GM12878 (cell line): Measurements from ENCODE around the gene GMDS. TPM values are rescaled to one million over a fixed set of nuclear protein-coding genes. Genes with fewer than 3 reads are reported as not detected.

Source experiments
- ATAC-seq: fragments of 200-7000 bp; cut with Tn5 transposase; 3 replicates; pipeline ENCODE4 v1.9.1; 2020; ENCODE audit warnings: mild to moderate bottlenecking, moderate library complexity
- BruUV-seq: library from RNA; stranded (reverse); fragments of 400-500 nt; replicated peaks from 2 replicates; lab custom pipeline; 2021; lab: Mats Ljungman, UMichigan
- CTCF ChIA-PET: fragments of 300-600 bp; sonication (Branson Sonifier 250); formaldehyde crosslinking; extraction: SDS; loops from one replicate; lab custom pipeline; 2021; ENCODE audit warnings: inconsistent platforms; lab: Yijun Ruan, JAX
- POLR2A ChIA-PET: fragments of 350-600 bp; formaldehyde crosslinking; extraction: SDS; loops from one replicate; lab custom pipeline; 2021; ENCODE audit warnings: inconsistent platforms; lab: Charles Lee
- RAD21 ChIA-PET: fragments of 300-600 bp; sonication (Branson Sonifier 250); formaldehyde crosslinking; loops from one replicate; lab custom pipeline; 2023; ENCODE audit warnings: antibody characterized with exemption; ENCODE audit not compliant: unreplicated experiment; lab: Charles Lee
- SMC1A ChIA-PET: fragments of 300-600 bp; sonication (Branson Sonifier 250); formaldehyde crosslinking; loops from one replicate; lab custom pipeline; 2023; ENCODE audit not compliant: unreplicated experiment, uncharacterized antibody; lab: Charles Lee
- DNase-seq: peaks from one replicate; pipeline ENCODE4 v3.0.0-alpha.2; 2011; ENCODE audit warnings: low read depth, low spot score
- FAIRE-seq: peaks from 3 replicates; lab custom pipeline; 2011; peaks lifted over from hg19 to GRCh38; lab: Jason Lieb, UNC
- H2AFZ ChIP-seq: 2 replicates; pipeline ENCODE4 v1.6.0; 2011; ENCODE audit warnings: low read depth, low read length, control low read depth; ENCODE audit not compliant: control insufficient read depth
- H3K27ac ChIP-seq: 2 replicates; pipeline ENCODE4 v1.5.1; 2011; ENCODE audit warnings: control low read depth; ENCODE audit not compliant: control insufficient read depth, insufficient read depth
- H3K27me3 ChIP-seq, 2 experiments: replicated peaks in 1 of 2; 2 replicates each; pipeline versions ENCODE4 v1.6.0 to v1.6.1; 2011; ENCODE audit warnings: low read length in 1 of 2; ENCODE audit not compliant: control insufficient read depth in 2 of 2, insufficient read depth in 2 of 2
- H3K36me3 ChIP-seq, 2 experiments: 2 replicates each; pipeline ENCODE4 v1.5.1; 2011; ENCODE audit warnings: low read length in 1 of 2; ENCODE audit not compliant: control insufficient read depth in 2 of 2, insufficient read depth in 2 of 2
- H3K4me1 ChIP-seq: 2 replicates; pipeline ENCODE4 v1.6.1; 2011; ENCODE audit warnings: mild to moderate bottlenecking, low read length, moderate library complexity, mixed read lengths; ENCODE audit not compliant: control insufficient read depth, insufficient read depth
- H3K4me2 ChIP-seq: 2 replicates; pipeline ENCODE4 v1.6.0; 2011; ENCODE audit warnings: control low read depth; ENCODE audit not compliant: control insufficient read depth, insufficient read depth
- H3K4me3 ChIP-seq: fragments of 200-600 bp; sonication (generic); 2 replicates; pipeline ENCODE4 v1.5.1; 2016
- H3K79me2 ChIP-seq: 2 replicates; pipeline ENCODE4 v1.6.0; 2011; ENCODE audit warnings: low read length; ENCODE audit not compliant: control insufficient read depth, insufficient read depth
- H3K9ac ChIP-seq: 2 replicates; pipeline ENCODE4 v1.8.0; 2011; ENCODE audit warnings: low read length, control low read depth, mixed read lengths; ENCODE audit not compliant: control insufficient read depth, insufficient read depth
- H3K9me3 ChIP-seq: replicated peaks from 3 replicates; pipeline ENCODE4 v1.5.1; 2011; ENCODE audit warnings: mild to moderate bottlenecking, low read length; ENCODE audit not compliant: control insufficient read depth, insufficient read depth
- H4K20me1 ChIP-seq: 2 replicates; pipeline ENCODE4 v1.6.0; 2011; ENCODE audit not compliant: control insufficient read depth, insufficient read depth
- CBX5 ChIP-seq: sonication (generic); IDR thresholded peaks from 2 replicates; pipeline ENCODE4 v1.6.1; 2016; ENCODE audit warnings: low read depth, moderate library complexity, mild to moderate bottlenecking, inconsistent platforms
- CTCF ChIP-seq, 3 experiments: IDR thresholded peaks in 2 of 3; conservative IDR thresholded peaks in 1 of 3; 2 replicates each; pipeline ENCODE4 v1.5.1; 2011; ENCODE audit warnings: low read depth in 3 of 3, low read length in 3 of 3, mild to moderate bottlenecking in 3 of 3, control low read depth in 2 of 3, moderate library complexity in 2 of 3, inconsistent platforms in 1 of 3, mixed read lengths in 1 of 3; ENCODE audit not compliant: control insufficient read depth in 2 of 3, insufficient read depth in 1 of 3; ENCODE audit errors: extremely low read depth in 1 of 3
- ETV6 ChIP-seq, 2 experiments: fragments of 450-650 bp in 1 of 2; IDR thresholded peaks in 1 of 2; conservative IDR thresholded peaks in 1 of 2; 2 replicates each; pipeline ENCODE4 v1.6.1; 2014; ENCODE audit warnings: antibody characterized with exemption in 1 of 2, borderline replicate concordance in 1 of 2, low read depth in 1 of 2, mild to moderate bottlenecking in 1 of 2, moderate library complexity in 1 of 2
- IRF5 ChIP-seq: fragments of 450-650 bp; IDR thresholded peaks from 2 replicates; pipeline ENCODE4 v1.6.1; 2017; ENCODE audit warnings: borderline replicate concordance
- WGBS: methylation state at CpG from one replicate; pipeline ENCODE4 v1.1.6; 2016; ENCODE audit warnings: low lambda C conversion rate; ENCODE audit not compliant: insufficient replicate concordance, insufficient coverage; ENCODE audit errors: missing lambda C conversion rate; 5-methylcytosine and 5-hydroxymethylcytosine counted together
- in situ Hi-C: fragments of 300-500 bp; cut with MboI; formaldehyde crosslinking; loops from 9 replicates; pipeline ENCODE4 v1.14.3; 2018; ENCODE audit warnings: mixed read lengths
- intact Hi-C: fragments of 100-400 bp; cut with micrococcal nuclease; formaldehyde crosslinking; loops from one replicate; pipeline ENCODE4 v1.14.2; 2022; ENCODE audit not compliant: unreplicated experiment
- polyA plus RNA-seq, 11 experiments: library from polyadenylated mRNA; depleted of rRNA in 4 of 11; unstranded in 6 of 11; stranded (reverse) in 5 of 11; fragments of >200 nt; fragmentation: Nextera tagmentation in 4 of 11; fragmentation: Illumina TruSeq in 1 of 11; extraction: Ambion mirVana in 4 of 11; extraction: Trizol in 1 of 11; gene quantifications; 1 replicate in 1 of 11; 2 replicates in 10 of 11; pipeline versions ENCODE4 v1.2.1 to v1.2.3, GENCODE V29; 2011 to 2016; ENCODE audit warnings: inconsistent platforms in 2 of 11, missing spikeins in 2 of 11, low read depth in 1 of 11
- total RNA-seq, 4 experiments: library from RNA; depleted of rRNA in 3 of 4; stranded (reverse); fragments of >200 nt in 3 of 4; fragmentation: Illumina TruSeq in 1 of 4; extraction: Trizol in 1 of 4; gene quantifications; 2 replicates each; pipeline versions ENCODE4 v1.2.1 to v1.2.3, GENCODE V29; 2013 to 2021

GMDS gene
- total and polyA plus RNA-seq, 10 of the 15 experiments (the other 5 are each of a cell fraction or from before 2014, with no cell fraction given): 0.61 to 53.8 (median 29.3) TPM

- ChIA-PET SMC1A (interaction anchor here (1.1 kb wide), 1 partner anchor 10 kb away, joined by 3 read pairs; no protein-coding TSS in a partner anchor), POLR2A (no interaction called here), RAD21 (no interaction called here), CTCF (interaction anchor here (1.1 to 1.5 kb wide), 2 partner anchors 10 to 172 kb away, joined by 3 read pairs; no protein-coding TSS in a partner anchor)
- in situ Hi-C loops: no loop called here
- ATAC-seq (no peak), DNase-seq (no peak), FAIRE-seq (no peak)
- H3K36me3 ChIP-seq: no peaks in the 10 kb centered on the region
- no peak overlapping the region for H2AFZ ChIP-seq
- H3K27ac ChIP-seq: no peak overlapping the region
- 42% methylated on average over 3 of the region's 3 CpGs for WGBS
- H3K9me3 ChIP-seq: no peaks in the 10 kb centered on the region
- BruUV-seq: no TSS peak
- H3K9ac ChIP-seq: no peak overlapping the region
- no peaks in the 10 kb centered on the region for H3K27me3 ChIP-seq
- intact Hi-C loops: no loop called here
- H3K4me3 ChIP-seq: no peak overlapping the region
- TF ChIP-seq CBX5 (no peak), ETV6 (conservative IDR thresholded peaks at IDR 0.05 in 1 of 2, IDR thresholded peaks at IDR 0.05 in 1 of 2; ENCODE audit: borderline replicate concordance in 1 of 2, low read depth in 1 of 2) (no peak)
- H3K79me2 ChIP-seq: no peaks in the 10 kb centered on the region
- H4K20me1 ChIP-seq: no peaks in the 10 kb centered on the region
- peaks cover 5% of the 10 kb centered on the region for H3K4me1 ChIP-seq
- H3K4me2 ChIP-seq: no peak overlapping the region
These were observed 247.7 kb downstream of the GMDS start for GRCh38 chr6:1997702-1998101.

GRCh38 chr6:1995636-1996035 lies 249.8 kb downstream of the GMDS start:
- H3K4me3 ChIP-seq: no peak overlapping the region
- H3K4me2 ChIP-seq: no peak overlapping the region
- DNase-seq (no peak), ATAC-seq (no peak), FAIRE-seq (no peak)
- WGBS: 35% methylated on average over 2 of the region's 2 CpGs
- intact Hi-C loops: no loop called here
- SMC1A ChIA-PET: interaction anchor here (1.2 kb wide), 1 partner anchor 8 kb away, joined by 3 read pairs; no protein-coding TSS in a partner anchor
- H2AFZ ChIP-seq: no peak overlapping the region
- in situ Hi-C loops: no loop called here
- H3K9ac ChIP-seq: no peak overlapping the region
- H3K27ac ChIP-seq: no peak overlapping the region
- TF ChIP-seq IRF5: no peak
- peak in 1 of 3 experiments; percentile 7; a peak in 1 of 6 replicates for TF ChIP-seq CTCF (IDR thresholded peaks at IDR 0.05 in 2 of 3, conservative IDR thresholded peaks at IDR 0.05 in 1 of 3; ENCODE audit: control insufficient read depth in 2 of 3, extremely low read depth in 1 of 3, insufficient read depth in 1 of 3, low read depth in 3 of 3, low read length in 3 of 3)
- H3K9me3 ChIP-seq: no peaks in the 10 kb centered on the region
- no peaks in the 10 kb centered on the region; a peak in 1 of 4 replicates for H3K36me3 ChIP-seq
- RAD21 ChIA-PET: no interaction called here
- peaks cover 5% of the 10 kb centered on the region for H3K4me1 ChIP-seq
- H3K79me2 ChIP-seq: no peaks in the 10 kb centered on the region
- no peaks in the 10 kb centered on the region for H3K27me3 ChIP-seq
- no TSS peak for BruUV-seq
- no peaks in the 10 kb centered on the region for H4K20me1 ChIP-seq
- CTCF ChIA-PET: no interaction called here
- POLR2A ChIA-PET: no interaction called here
